AG04449 (cell line): ENCODE measurements around the gene CX3CL1.

Experiments
- CTCF ChIA-PET: fragments of 350-600 bp; formaldehyde crosslinking; extraction: SDS; loops from one replicate; lab custom pipeline; 2021; ENCODE audit warnings: antibody characterized with exemption; lab: Yijun Ruan, JAX
- POLR2A ChIA-PET: fragments of 400-600, 350-600 bp; formaldehyde crosslinking; extraction: SDS; loops from one replicate; lab custom pipeline; 2020; ENCODE audit warnings: antibody characterized with exemption, inconsistent platforms; lab: Yijun Ruan, JAX
- DNase-seq: peaks from one replicate; pipeline ENCODE4 v3.0.0-alpha.2; 2010; ENCODE audit warnings: low read depth, low spot score
- H3K4me3 ChIP-seq: 2 replicates; pipeline ENCODE4 v1.5.1; 2011; ENCODE audit warnings: low read depth, mild to moderate bottlenecking, control low read depth, low read length
- TF ChIP-seq, protein P1 (sequence below): IDR thresholded peaks from one replicate; pipeline ENCODE4 v1.5.1; 2011; ENCODE audit warnings: mild to moderate bottlenecking, moderate library complexity, low read length, control low read depth, inconsistent platforms; ENCODE audit not compliant: insufficient read depth; ENCODE audit errors: missing control alignments

CX3CL1 gene

GRCh38 chr16:57432505-57432904 is 60.2 kb downstream of the CX3CL1 start:
- TF ChIP-seq, protein P1, sequence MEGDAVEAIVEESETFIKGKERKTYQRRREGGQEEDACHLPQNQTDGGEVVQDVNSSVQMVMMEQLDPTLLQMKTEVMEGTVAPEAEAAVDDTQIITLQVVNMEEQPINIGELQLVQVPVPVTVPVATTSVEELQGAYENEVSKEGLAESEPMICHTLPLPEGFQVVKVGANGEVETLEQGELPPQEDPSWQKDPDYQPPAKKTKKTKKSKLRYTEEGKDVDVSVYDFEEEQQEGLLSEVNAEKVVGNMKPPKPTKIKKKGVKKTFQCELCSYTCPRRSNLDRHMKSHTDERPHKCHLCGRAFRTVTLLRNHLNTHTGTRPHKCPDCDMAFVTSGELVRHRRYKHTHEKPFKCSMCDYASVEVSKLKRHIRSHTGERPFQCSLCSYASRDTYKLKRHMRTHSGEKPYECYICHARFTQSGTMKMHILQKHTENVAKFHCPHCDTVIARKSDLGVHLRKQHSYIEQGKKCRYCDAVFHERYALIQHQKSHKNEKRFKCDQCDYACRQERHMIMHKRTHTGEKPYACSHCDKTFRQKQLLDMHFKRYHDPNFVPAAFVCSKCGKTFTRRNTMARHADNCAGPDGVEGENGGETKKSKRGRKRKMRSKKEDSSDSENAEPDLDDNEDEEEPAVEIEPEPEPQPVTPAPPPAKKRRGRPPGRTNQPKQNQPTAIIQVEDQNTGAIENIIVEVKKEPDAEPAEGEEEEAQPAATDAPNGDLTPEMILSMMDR, result no peak
- H3K4me3 ChIP-seq, result no peak overlapping the region
- ChIA-PET POLR2A (interaction anchor here (1.3 kb wide), 1 partner anchor 14 kb away, joined by 3 read pairs; the partner anchor contains the start of genes CIAPIN1 and COQ9), CTCF (interaction anchor here (1.0 to 6.4 kb wide), 5 partner anchors 9 to 131 kb away, joined by 3 to 91 read pairs (median 4); no protein-coding TSS in a partner anchor)
- DNase-seq, result no peak

GRCh38 chr16:57432989-57433388 is 60.7 kb downstream of the CX3CL1 start:
- ChIA-PET CTCF (interaction anchor here (1.0 to 6.4 kb wide), 8 partner anchors 8 to 133 kb away, joined by 3 to 91 read pairs (median 4); partner anchors contain the start of gene POLR2C), POLR2A (interaction anchor here (1.3 kb wide), 1 partner anchor 14 kb away, joined by 3 read pairs; the partner anchor contains the start of genes CIAPIN1 and COQ9)
- TF ChIP-seq, protein P1, result no peak
- DNase-seq, result no peak
- no peak overlapping the region for H3K4me3 ChIP-seq

DNA sequence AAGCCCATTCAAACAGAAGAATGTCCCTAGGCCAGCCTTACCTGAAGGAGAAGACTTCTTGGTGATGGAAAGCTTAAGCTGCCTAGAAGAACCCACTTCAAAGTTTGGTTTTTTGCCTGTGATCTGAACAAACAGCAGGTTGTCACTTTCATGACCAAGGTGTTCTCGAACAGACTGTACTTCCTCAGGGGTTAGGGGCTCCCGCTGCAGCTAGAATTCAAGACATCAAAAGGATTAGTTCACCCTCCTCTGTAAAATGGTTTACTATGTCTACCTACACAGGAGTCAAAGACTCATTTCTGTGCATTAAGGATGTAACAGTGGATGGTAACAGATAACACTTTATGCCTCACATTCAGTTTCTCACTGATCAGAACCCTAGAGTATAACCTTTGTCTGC is 61.7 kb downstream of the CX3CL1 start:
- CTCF ChIA-PET, result interaction anchor here (1.2 to 6.4 kb wide), 7 partner anchors 7 to 134 kb away, joined by 3 to 91 read pairs (median 4); partner anchors contain the start of gene POLR2C
- no peak overlapping the region for H3K4me3 ChIP-seq
- no peak for DNase-seq
- POLR2A ChIA-PET, result no interaction called here
- TF ChIP-seq, protein P1, result no peak
